SW 1271 (cell line): Measurements from ENCODE around the gene SUFU.
A peak's percentile ranks its signal among the peaks of the same experiment; 100 is the strongest.

ENCODE experiments used
- DNase-seq, 2 experiments: peaks; one replicate each; lab custom pipeline; 2025; lab: John Stamatoyannopoulos, UW

The SUFU gene

DNA sequence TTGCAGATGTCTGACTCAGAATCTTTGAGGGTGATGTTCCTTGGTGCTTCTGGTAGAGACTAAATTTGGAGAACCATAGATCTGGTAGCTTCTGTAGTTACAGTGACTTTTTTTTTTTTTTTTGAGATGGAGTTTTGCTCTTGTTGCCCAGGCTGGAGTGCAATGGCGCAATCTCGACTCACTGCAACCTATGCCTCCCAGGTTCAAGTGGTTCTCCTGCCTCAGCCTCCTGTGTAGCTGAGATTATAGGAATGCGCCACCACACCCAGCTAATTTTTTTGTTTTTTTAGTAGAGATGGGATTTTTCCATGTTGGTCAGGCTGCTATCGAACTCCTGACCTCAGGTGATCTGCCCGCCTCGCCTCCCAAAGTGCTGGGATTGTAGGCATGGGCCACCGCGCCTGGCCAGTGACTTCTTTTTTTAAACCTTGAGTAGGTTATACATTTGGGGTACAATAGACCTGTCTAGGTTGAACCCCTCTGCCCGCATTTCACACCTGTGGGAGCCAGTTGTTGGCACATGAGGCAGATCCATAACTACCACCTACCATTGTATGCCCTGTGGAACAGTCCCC lies 47.0 kb downstream of the SUFU start:
- no peak for DNase-seq

DNA sequence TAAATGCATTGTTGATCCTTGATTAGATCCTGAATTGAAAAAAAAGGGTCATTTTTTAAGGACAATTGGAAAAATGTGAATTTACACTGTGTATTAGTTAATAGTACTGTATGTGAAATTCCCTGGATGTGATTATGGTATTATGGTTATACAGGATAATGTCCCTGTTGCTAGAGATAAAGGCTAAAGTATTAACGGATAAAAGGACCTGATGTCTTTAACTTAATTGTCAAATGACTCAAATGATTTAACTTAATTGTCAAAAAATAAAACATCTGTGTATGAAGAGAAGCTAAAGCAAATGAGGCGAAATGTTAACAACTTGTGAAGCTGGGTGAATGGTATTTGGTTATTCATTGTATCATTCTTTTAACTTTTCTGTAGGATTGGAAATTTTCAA lies 48.8 kb downstream of the SUFU start:
- DNase-seq, result no peak

DNA sequence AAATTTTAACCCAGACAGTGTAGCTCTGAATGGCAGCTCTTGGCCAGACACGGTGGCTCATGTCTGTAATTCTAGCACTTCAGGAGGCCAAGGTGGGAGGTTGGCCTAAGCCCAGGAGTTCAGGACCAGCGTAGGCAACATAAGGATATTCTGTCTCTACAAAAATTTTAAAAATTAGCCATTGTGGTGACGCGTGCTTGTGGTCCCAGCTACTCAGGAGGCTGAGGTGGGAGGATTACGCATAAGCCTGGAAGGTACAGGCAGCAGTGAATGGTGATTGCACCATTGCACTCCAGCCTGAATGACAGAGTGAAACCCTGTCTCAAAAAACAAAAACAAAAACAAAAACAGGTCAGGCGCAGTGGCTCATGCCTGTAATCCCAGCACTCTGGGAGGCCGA lies 50.0 kb downstream of the SUFU start:
- no peak for DNase-seq

DNA sequence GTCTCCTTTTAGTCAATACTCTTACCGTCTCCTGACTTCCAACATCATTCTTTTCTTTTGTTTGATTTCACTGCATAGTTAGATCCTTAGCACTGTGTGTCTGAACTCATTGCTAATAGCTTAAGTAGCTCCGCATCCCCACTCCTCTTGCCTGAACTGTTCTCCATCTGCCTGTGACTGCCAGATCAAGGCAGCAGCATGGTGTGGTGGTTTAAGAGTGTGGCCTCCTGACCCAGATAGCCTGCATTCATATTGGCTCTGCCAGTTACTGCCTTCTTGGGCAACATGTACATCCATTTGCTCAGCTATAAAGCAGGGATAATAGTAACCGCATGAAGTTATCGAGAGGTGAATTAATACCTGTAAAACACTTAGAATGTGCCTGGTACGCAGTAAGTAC lies 50.8 kb downstream of the SUFU start:
- DNase-seq, result no peak

GRCh38 chr10:102555781-102556328 lies 52.1 kb downstream of the SUFU start:
- no peak for DNase-seq

GRCh38 chr10:102557569-102557968 lies 53.8 kb downstream of the SUFU start:
- no peak for DNase-seq

DNA sequence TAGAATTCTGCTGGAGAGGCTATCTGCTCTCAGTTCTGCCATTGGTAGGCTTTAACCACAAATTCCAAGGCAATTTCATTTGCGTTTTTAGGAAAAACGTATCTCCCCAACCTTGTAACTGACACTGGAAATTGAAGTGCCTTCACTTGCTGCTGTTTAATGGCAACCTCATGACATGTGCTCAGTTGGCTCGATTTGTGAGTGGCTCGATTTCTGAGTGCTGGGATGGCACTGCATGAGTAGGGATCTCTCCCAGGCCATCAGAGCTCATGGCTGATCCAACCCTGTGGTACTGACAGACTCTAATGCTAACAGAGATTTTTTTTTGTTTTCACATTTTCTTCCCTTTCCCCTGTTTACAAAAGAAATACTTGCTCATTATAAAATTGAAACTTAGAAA lies 56.0 kb downstream of the SUFU start:
- DNase-seq, result no peak

- DNase-seq, result no peak
Measured at GRCh38 chr10:102564209-102564834, 60.5 kb downstream of the SUFU start.

DNA sequence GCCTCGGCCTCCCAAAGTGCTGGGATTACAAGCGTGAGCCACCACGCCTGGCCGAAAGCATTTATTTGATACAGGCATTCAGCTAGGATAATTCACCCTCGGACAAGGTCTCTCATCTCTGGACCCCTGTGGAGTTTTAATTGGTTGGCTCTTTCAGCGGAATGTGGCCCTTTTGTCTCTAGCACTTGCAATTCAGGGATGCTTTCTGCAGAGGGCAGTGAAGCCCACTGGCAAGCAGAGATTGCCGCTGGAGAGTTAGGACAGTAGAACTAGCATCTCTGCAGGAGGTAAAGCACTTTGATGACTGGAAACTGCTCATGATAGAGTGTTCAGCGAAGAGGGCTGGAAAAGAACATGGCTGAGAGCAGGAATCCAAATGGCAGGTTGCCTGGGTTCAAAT lies 62.0 kb downstream of the SUFU start:
- no peak for DNase-seq

DNA sequence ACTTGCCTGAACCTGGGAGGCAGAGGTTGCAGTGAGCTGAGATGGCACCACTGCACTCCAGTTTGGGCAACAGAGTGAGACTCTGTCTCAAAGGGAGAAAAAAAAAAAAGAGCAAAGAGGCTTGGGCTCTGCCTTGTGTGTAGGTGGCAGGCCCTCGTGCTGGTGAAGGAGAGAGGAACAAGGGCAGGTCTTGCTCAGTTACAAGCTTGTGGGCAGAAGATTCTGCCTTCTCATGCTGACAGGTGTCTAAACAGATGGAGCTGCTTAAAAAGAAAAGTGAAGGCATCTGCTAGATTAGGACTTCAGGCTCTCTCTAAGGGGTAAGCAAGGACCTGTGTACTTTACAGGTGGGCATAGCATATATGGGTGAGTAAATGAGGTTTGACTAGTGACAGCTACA lies 75.0 kb downstream of the SUFU start:
- DNase-seq, result no peak

DNA sequence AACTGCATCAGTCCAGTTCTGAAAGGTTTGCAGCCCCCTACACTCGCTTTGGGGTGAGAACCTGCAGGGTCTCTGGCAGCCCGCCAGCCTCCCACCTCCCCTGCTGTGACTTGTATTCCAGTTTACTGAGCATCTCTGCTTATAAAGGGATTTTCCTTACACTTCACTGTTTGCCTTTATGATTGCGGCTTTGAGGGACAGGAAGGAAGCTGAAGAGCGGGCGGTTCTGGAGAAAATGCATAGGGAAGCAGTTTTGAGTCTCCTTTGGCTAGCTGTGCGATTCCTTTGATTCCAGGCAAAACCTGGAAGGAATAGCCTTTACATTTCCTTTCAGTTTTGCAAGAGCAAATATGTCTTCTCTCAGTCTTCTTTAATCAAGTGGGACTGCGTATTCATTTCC lies 75.6 kb downstream of the SUFU start:
- no peak for DNase-seq

- no peak for DNase-seq
Measured at GRCh38 chr10:102580230-102580629, 76.5 kb downstream of the SUFU start.

DNA sequence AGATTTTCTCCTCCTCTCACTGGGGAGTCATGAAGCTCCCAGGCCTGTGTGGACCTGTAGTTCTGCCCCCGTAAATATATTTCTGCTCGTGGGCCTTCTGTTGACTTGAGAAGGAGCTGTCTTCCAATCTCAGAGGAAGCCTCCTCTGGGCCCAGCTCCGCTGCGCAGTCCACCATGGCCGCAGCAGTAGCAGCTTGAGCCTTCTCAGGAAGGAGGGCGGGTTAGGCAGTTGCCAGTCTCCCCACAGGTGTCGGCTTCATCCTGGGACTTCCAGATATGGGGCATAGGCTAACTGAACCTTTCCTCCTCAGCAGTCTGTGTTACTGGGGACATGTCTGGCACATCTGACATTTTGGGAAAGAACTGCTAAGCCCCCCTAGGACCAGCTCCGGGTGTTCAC lies 77.6 kb downstream of the SUFU start:
- DNase-seq, result no peak

DNA sequence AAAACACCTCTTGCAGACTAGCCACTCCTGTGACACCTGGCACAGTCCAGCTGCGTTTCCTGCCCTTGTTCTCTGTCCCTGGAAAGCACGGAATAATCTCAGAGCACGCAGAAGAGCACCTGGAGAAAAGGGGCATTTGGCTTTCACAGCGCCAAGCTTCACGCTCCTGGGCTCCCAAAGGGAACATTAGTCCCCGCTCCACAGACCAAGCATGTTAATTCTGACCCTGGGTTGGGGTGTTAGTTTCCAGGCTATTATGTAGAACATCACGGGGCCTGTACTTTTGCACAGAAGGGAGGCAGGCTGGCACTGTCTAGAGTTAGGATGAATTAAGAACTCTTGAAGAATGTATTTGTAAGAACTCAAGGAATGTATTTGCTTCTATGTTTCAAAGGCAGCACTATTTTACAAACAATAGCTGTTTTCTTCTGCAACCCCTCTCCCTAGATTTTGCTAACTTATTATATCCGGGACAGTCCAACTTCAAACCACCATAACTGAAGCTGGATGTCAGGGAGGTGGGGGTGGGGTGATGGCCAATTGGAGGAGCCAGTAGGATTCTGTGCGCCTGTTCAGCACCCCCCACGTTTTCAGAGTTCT lies 78.3 kb downstream of the SUFU start:
- DNase-seq, result no peak

- DNase-seq, result peak; percentile 43 to 68
Measured at GRCh38 chr10:102583435-102584417, 80.0 kb downstream of the SUFU start.

GRCh38 chr10:102585026-102585425 lies 81.3 kb downstream of the SUFU start:
- no peak for DNase-seq

- DNase-seq, result no peak
Measured at GRCh38 chr10:102586858-102587257, 83.1 kb downstream of the SUFU start.

DNA sequence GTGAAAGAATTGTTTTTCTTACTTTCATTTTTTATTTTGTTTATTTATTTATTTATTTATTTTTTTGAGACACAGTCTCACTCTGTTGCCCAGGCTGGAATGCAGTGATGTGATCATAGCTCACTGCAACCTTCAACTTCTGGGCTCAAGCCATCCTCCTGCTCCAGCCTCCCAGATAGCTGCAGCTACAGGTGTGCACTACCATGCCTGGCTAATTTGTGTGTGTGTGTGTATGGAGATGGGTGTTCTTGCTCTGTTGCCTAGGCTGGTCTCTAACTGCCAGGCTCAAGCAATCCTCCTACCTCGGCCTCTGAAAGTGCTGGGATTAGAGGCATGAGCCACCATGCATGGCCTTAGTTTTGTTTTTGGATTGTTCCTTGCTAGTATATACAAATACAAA lies 85.1 kb downstream of the SUFU start:
- DNase-seq, result no peak

- no peak for DNase-seq
Measured at GRCh38 chr10:102593074-102593803, 89.5 kb downstream of the SUFU start.

GRCh38 chr10:102593804-102594079 lies 90.0 kb downstream of the SUFU start:
- DNase-seq, result no peak

- DNase-seq, result no peak
Measured at GRCh38 chr10:102595293-102595692, 91.5 kb downstream of the SUFU start.

DNA sequence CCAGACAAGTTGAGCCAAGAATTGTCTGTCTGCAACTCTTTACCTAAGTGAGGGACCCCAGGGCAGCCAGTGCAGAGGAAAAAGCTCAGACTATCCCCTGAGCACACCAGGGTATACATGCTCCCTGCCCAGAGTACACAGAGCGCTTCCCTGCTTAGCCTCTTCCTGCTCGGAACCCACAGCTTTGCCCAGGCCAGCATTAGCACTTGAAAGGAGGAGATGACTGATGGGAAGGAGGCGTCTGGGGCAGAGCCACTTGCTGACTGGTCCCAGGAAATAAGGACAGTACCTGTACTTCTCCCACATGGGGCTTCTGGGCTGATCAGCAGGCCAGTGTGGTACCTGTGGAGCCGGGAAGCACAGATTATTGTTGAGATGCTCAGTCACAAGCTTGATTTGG lies 92.1 kb downstream of the SUFU start:
- no peak for DNase-seq
